ENCODE data around the gene TBL1XR1. TPM values are rescaled to one million over a fixed set of nuclear protein-coding genes. Genes with fewer than 3 reads are reported as not detected.

The TBL1XR1 gene
- total RNA-seq, 6 experiments from 2014 or later: 32.6 to 80.6 (median 56.2) TPM

- ATAC-seq: no peak
- intact Hi-C loops (cut with DNase I): loop anchor here in 1 of 2 donors (5.0 kb wide), 1 partner anchor 158 kb away; no protein-coding TSS in a partner anchor
- Histone ChIP-seq H3K27ac (peak overlapping the region in 1 of 3 donors; percentile 51), H3K9me3 (no peaks in the 10 kb centered on the region), H3K27me3 (no peaks in the 10 kb centered on the region), H3K4me1 (peaks cover 0 to 11% (median 5%) of the 10 kb centered on the region in 4 donors), H3K4me3 (no peak overlapping the region), H3K36me3 (no peaks in the 10 kb centered on the region)
- TF ChIP-seq POLR2A (IDR thresholded peaks at IDR 0.05) (no peak), CTCF (IDR thresholded peaks at IDR 0.05) (no peak)
- WGBS (ENCODE audit: insufficient coverage, low coverage, low lambda C conversion rate, missing lambda C conversion rate): 81% methylated on average over 6 of the region's 6 CpGs
- no peak for DNase-seq
Measured at GRCh38 chr3:177199206-177199760, 2.0 kb upstream of the TBL1XR1 start.

- Histone ChIP-seq H3K4me3 (peak overlapping the region; percentile 39 to 77 (median 75)), H3K4me1 (peaks cover 0 to 11% (median 5%) of the 10 kb centered on the region in 4 donors), H3K9me3 (no peaks in the 10 kb centered on the region), H3K36me3 (no peaks in the 10 kb centered on the region), H3K27me3 (no peaks in the 10 kb centered on the region), H3K27ac (peak overlapping the region; percentile 63 to 95 (median 93))
- peak; percentile 44 for TF ChIP-seq POLR2A (IDR thresholded peaks at IDR 0.05)
- TF ChIP-seq CTCF (IDR thresholded peaks at IDR 0.05): no peak
- DNase-seq (peak; percentile 67 to 76 (median 75)), ATAC-seq (peak; percentile 56 to 81 (median 74))
- intact Hi-C loops (cut with DNase I): loop anchor here in 1 of 2 donors (5.0 kb wide), 1 partner anchor 159 kb away; no protein-coding TSS in a partner anchor
- WGBS (ENCODE audit: insufficient coverage, low coverage, low lambda C conversion rate, missing lambda C conversion rate): under 1% methylated on average over 22 of the region's 57 CpGs
Measured at GRCh38 chr3:177197727-177198460, 612 bp upstream of the TBL1XR1 start.

GRCh38 chr3:177196456-177197040, 734 bp downstream of the TBL1XR1 start:
- H3K9me3 ChIP-seq: no peaks in the 10 kb centered on the region
- H3K4me3 ChIP-seq: peak overlapping the region; percentile 62 to 77 (median 75)
- WGBS (ENCODE audit: insufficient coverage, low coverage, low lambda C conversion rate, missing lambda C conversion rate): under 1% methylated on average over 37 of the region's 43 CpGs
- H3K27me3 ChIP-seq: no peaks in the 10 kb centered on the region
- no peak for TF ChIP-seq CTCF (IDR thresholded peaks at IDR 0.05)
- TF ChIP-seq POLR2A (IDR thresholded peaks at IDR 0.05): no peak
- peak overlapping the region; percentile 86 to 95 (median 93) for H3K27ac ChIP-seq
- ATAC-seq: peak in 2 of 4 donors; percentile 1
- H3K4me1 ChIP-seq: peaks cover 0 to 12% (median 5%) of the 10 kb centered on the region in 4 donors
- DNase-seq: peak; percentile 40 to 64 (median 62)
- intact Hi-C loops (cut with DNase I): loop anchor here in 1 of 2 donors (5.0 kb wide), 1 partner anchor 161 kb away; no protein-coding TSS in a partner anchor
- H3K36me3 ChIP-seq: no peaks in the 10 kb centered on the region

- H3K27me3 ChIP-seq: no peaks in the 10 kb centered on the region
- H3K9me3 ChIP-seq: no peaks in the 10 kb centered on the region
- WGBS (ENCODE audit: insufficient coverage, low coverage, low lambda C conversion rate, missing lambda C conversion rate): under 1% methylated on average over 10 of the region's 10 CpGs
- TF ChIP-seq CTCF (IDR thresholded peaks at IDR 0.05): no peak
- no peak for TF ChIP-seq POLR2A (IDR thresholded peaks at IDR 0.05)
- no peaks in the 10 kb centered on the region for H3K36me3 ChIP-seq
- ATAC-seq (peak in 3 of 4 donors; percentile 11 to 27 (median 25)), DNase-seq (no peak)
- H3K4me3 ChIP-seq: peak overlapping the region; percentile 62 to 77 (median 75)
- intact Hi-C loops (cut with DNase I): loop anchor here in 1 of 2 donors (5.0 kb wide), 1 partner anchor 161 kb away; no protein-coding TSS in a partner anchor
- H3K27ac ChIP-seq: peak overlapping the region; percentile 86 to 95 (median 93)
- H3K4me1 ChIP-seq: peaks cover 0 to 17% (median 5%) of the 10 kb centered on the region in 4 donors
Measured at GRCh38 chr3:177196008-177196455, 1.2 kb downstream of the TBL1XR1 start.
